A549 (cell line): ENCODE data around the gene PARP8. TPM values are rescaled to one million over a fixed set of nuclear protein-coding genes. Genes with fewer than 3 reads are reported as not detected.

Experiments
- ATAC-seq, 2 experiments: fragments of 200-7000 bp in 1 of 2; fragments of >200 bp in 1 of 2; cut with Nextera tagmentation in 1 of 2; cut with Tn5 transposase in 1 of 2; 3 replicates each; pipeline versions ENCODE4 v1.8.0 to v1.9.1; 2018 to 2020; ENCODE audit warnings: mild to moderate bottlenecking in 1 of 2, moderate library complexity in 1 of 2
- CTCF ChIA-PET: fragments of 300-600 bp; sonication (Branson Sonifier 250); formaldehyde crosslinking; extraction: SDS; loops from one replicate; lab custom pipeline; 2021; ENCODE audit warnings: antibody characterized with exemption, inconsistent platforms; lab: Yijun Ruan, JAX
- POLR2A ChIA-PET: fragments of 350-600 bp; formaldehyde crosslinking; extraction: SDS; loops from one replicate; lab custom pipeline; 2021; ENCODE audit warnings: antibody characterized with exemption, inconsistent platforms; lab: Yijun Ruan, JAX
- DNase-seq, 2 experiments: peaks; one replicate each; pipeline versions ENCODE4 v3.0.0 to v3.0.0-alpha.2; 2011 to 2016; ENCODE audit warnings: low read depth in 1 of 2, low spot score in 1 of 2
- FAIRE-seq: peaks from 2 replicates; lab custom pipeline; 2011; peaks lifted over from hg19 to GRCh38; lab: Jason Lieb, UNC
- H3K27ac ChIP-seq, 2 experiments: fragments of >200 bp; sonication (Bioruptor Twin); formaldehyde crosslinking; 3 replicates each; pipeline ENCODE4 v1.5.1; 2016 to 2017
- H3K4me1 ChIP-seq: fragments of >200 bp; sonication (Bioruptor Twin); formaldehyde crosslinking; 3 replicates; pipeline ENCODE4 v1.6.1; 2016
- H3K4me2 ChIP-seq: fragments of >200 bp; sonication (Bioruptor Twin); formaldehyde crosslinking; 3 replicates; pipeline ENCODE4 v1.6.1; 2016
- H3K4me3 ChIP-seq: fragments of >200 bp; sonication (Bioruptor Twin); formaldehyde crosslinking; 3 replicates; pipeline ENCODE4 v1.5.1; 2016
- H3K9me3 ChIP-seq: fragments of >200 bp; sonication (Bioruptor Twin); formaldehyde crosslinking; 3 replicates; pipeline ENCODE4 v1.6.1; 2016
- ATOH8 ChIP-seq: fragments of 250-450 bp; sonication (Bioruptor Pico); IDR thresholded peaks from 2 replicates; pipeline ENCODE4 v1.5.0; 2020; ENCODE audit warnings: low read depth, mild to moderate bottlenecking, moderate library complexity
- CBX8 ChIP-seq: fragments of 200-600 bp; sonication (generic); IDR thresholded peaks from 2 replicates; pipeline ENCODE4 v1.6.1; 2016
- CTCF ChIP-seq: fragments of >200 bp; sonication (Bioruptor Twin); formaldehyde crosslinking; IDR thresholded peaks from 3 replicates; pipeline ENCODE4 v1.5.1; 2016
- EHF ChIP-seq: fragments of 250-450 bp; sonication (Bioruptor Pico); IDR thresholded peaks from 2 replicates; pipeline ENCODE4 v1.5.0; 2020; ENCODE audit warnings: mild to moderate bottlenecking
- EHMT2 ChIP-seq: fragments of 200-600 bp; sonication (generic); IDR thresholded peaks from 2 replicates; pipeline ENCODE4 v1.6.1; 2016; ENCODE audit warnings: antibody characterized with exemption, low read depth, mild to moderate bottlenecking, moderate library complexity
- EP300 ChIP-seq, 2 experiments: fragments of >200 bp; sonication (Bioruptor Twin); formaldehyde crosslinking; IDR thresholded peaks; 2 replicates in 1 of 2; 3 replicates in 1 of 2; pipeline ENCODE4 v1.6.1; 2016 to 2017
- FOSB ChIP-seq: fragments of 250-450 bp; sonication (Bioruptor Pico); IDR thresholded peaks from 2 replicates; pipeline ENCODE4 v1.5.0; 2020; ENCODE audit warnings: mild to moderate bottlenecking, moderate library complexity
- FOSL2 ChIP-seq, 2 experiments: fragments of 450-650 bp in 1 of 2; fragments of >200 bp in 1 of 2; sonication (Bioruptor Twin) in 1 of 2; formaldehyde crosslinking; IDR thresholded peaks; 2 replicates each; pipeline versions ENCODE4 v1.5.0 to v1.6.1; 2016 to 2020; ENCODE audit warnings: mild to moderate bottlenecking in 1 of 2, moderate library complexity in 1 of 2
- HOXA7 ChIP-seq: fragments of 250-450 bp; sonication (Bioruptor Pico); IDR thresholded peaks from 2 replicates; pipeline ENCODE4 v1.5.0; 2020; ENCODE audit warnings: mild to moderate bottlenecking, moderate library complexity
- HOXB13 ChIP-seq: fragments of 250-450 bp; sonication (Bioruptor Pico); IDR thresholded peaks from 2 replicates; pipeline ENCODE4 v1.5.0; 2020; ENCODE audit warnings: low read depth, mild to moderate bottlenecking, moderate library complexity
- HOXB5 ChIP-seq: fragments of 250-450 bp; sonication (Bioruptor Pico); IDR thresholded peaks from 2 replicates; pipeline ENCODE4 v1.5.0; 2020; ENCODE audit warnings: mild to moderate bottlenecking, moderate library complexity
- KDM1A ChIP-seq: fragments of 200-600 bp; sonication (generic); IDR thresholded peaks from 2 replicates; pipeline ENCODE4 v1.6.1; 2016; ENCODE audit warnings: low read depth, mild to moderate bottlenecking
- KDM5A ChIP-seq: fragments of 200-600 bp; sonication (generic); IDR thresholded peaks from 2 replicates; pipeline ENCODE4 v1.6.1; 2016; ENCODE audit warnings: antibody characterized with exemption, mild to moderate bottlenecking
- NFE2L2 ChIP-seq: fragments of 150-350 bp; conservative IDR thresholded peaks from 2 replicates; pipeline ENCODE4 v1.6.1; 2014; ENCODE audit warnings: low read length
- NPAS2 ChIP-seq: fragments of 250-450 bp; sonication (Bioruptor Pico); IDR thresholded peaks from 2 replicates; pipeline ENCODE4 v1.8.0; 2022; ENCODE audit warnings: mild to moderate bottlenecking, moderate library complexity, borderline replicate concordance
- PHF8 ChIP-seq: fragments of 200-600 bp; sonication (generic); IDR thresholded peaks from 2 replicates; pipeline ENCODE4 v1.6.1; 2016; ENCODE audit warnings: low read depth, mild to moderate bottlenecking, antibody characterized with exemption, moderate library complexity, borderline replicate concordance
- POLR2AphosphoS2 ChIP-seq: conservative IDR thresholded peaks from 2 replicates; pipeline ENCODE4 v1.6.1; 2012; ENCODE audit warnings: low read length, improper control_type of control experiment, inconsistent platforms
- RCOR1 ChIP-seq: fragments of 150-350 bp; IDR thresholded peaks from 2 replicates; pipeline ENCODE4 v1.6.1; 2014; ENCODE audit warnings: antibody characterized with exemption, low read length, low read depth
- RFX5 ChIP-seq: fragments of 450-650 bp; IDR thresholded peaks from 2 replicates; pipeline ENCODE4 v1.7.1; 2014; ENCODE audit warnings: antibody characterized with exemption, mild to moderate bottlenecking, moderate library complexity
- RNF2 ChIP-seq: fragments of 200-600 bp; sonication (generic); IDR thresholded peaks from 2 replicates; pipeline ENCODE4 v1.6.1; 2016; ENCODE audit warnings: low read depth, mild to moderate bottlenecking, antibody characterized with exemption, moderate library complexity, borderline replicate concordance
- SREBF2 ChIP-seq: fragments of 450-650 bp; IDR thresholded peaks from 2 replicates; pipeline ENCODE4 v1.6.1; 2014; ENCODE audit warnings: mild to moderate bottlenecking, moderate library complexity
- TFCP2L1 ChIP-seq: fragments of 250-450 bp; sonication (Bioruptor Pico); IDR thresholded peaks from 2 replicates; pipeline ENCODE4 v1.5.0; 2021; ENCODE audit warnings: mild to moderate bottlenecking
- TP53 ChIP-seq: fragments of 250-450 bp; sonication (Bioruptor Pico); IDR thresholded peaks from 2 replicates; pipeline ENCODE4 v1.5.0; 2021; ENCODE audit warnings: mild to moderate bottlenecking, moderate library complexity
- USF2 ChIP-seq: fragments of 450-650 bp; IDR thresholded peaks from 2 replicates; pipeline ENCODE4 v1.6.1; 2014; ENCODE audit warnings: antibody characterized with exemption
- ZFP36 ChIP-seq: fragments of 450-650 bp; IDR thresholded peaks from 2 replicates; pipeline ENCODE4 v1.6.1; 2014; ENCODE audit warnings: borderline replicate concordance; ENCODE audit not compliant: partially characterized antibody
- ZNF302 ChIP-seq: fragments of 250-450 bp; sonication (Bioruptor Pico); IDR thresholded peaks from 2 replicates; pipeline ENCODE4 v1.9.0; 2021; ENCODE audit warnings: inconsistent platforms, mild to moderate bottlenecking, moderate library complexity
- ZSCAN20 ChIP-seq: fragments of 250-450 bp; sonication (Bioruptor Pico); IDR thresholded peaks from 2 replicates; pipeline ENCODE4 v1.8.0; 2022; ENCODE audit warnings: mild to moderate bottlenecking, moderate library complexity
- WGBS: methylation state at CpG from one replicate; pipeline ENCODE4 v1.1.6; 2017; ENCODE audit errors: missing lambda C conversion rate; 5-methylcytosine and 5-hydroxymethylcytosine counted together
- polyA plus RNA-seq, 4 experiments: library from polyadenylated mRNA; depleted of rRNA in 3 of 4; stranded (reverse); fragments of >200 nt; fragmentation: RNase III in 1 of 4; extraction: RNeasy Plus Mini Kit Qiagen cat#74134 plus additional on column Dnase treatment in 1 of 4; gene quantifications; 2 replicates in 3 of 4; 3 replicates in 1 of 4; pipeline ENCODE4 v1.2.3, GENCODE V29; 2011 to 2017
- TF ChIP-seq, protein P1 (sequence below): IDR thresholded peaks from 2 replicates; pipeline ENCODE4 v1.6.1; 2012

PARP8 gene
- polyA plus RNA-seq, 2 of the 4 experiments (the other 2 are of a cell fraction), result 0.01 to 0.48 TPM

DNA sequence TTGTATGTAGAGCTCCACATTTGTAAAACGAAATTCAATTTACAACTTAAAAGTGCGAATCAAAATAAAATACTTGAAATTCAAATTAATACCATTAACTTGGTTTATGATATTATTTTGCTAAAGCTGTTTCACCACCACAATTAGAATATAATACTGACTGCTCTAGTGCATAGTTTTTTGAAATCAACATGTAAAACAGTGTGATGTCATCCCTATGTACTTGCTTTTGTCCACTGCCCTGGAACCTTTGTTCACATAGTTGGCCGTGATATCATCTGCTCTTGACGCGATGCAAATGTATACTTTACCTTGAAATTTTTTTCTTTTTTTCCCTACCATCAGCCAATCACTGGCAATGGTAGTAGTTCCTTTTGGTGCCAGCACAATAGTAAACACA, 125.4 kb downstream of the PARP8 start:
- ATAC-seq, result no peak

GRCh38 chr5:50792843-50793242, 126.4 kb downstream of the PARP8 start:
- 31% methylated on average over 5 of the region's 5 CpGs for WGBS
- Histone ChIP-seq H3K4me2 (no peak overlapping the region), H3K27ac (no peak overlapping the region), H3K4me1 (no peaks in the 10 kb centered on the region), H3K4me3 (no peak overlapping the region), H3K9me3 (no peaks in the 10 kb centered on the region)
- no peak for TF ChIP-seq RNF2
- 0 out of 2 replicates have a peak, but pooled peaks have one; percentile 34 for TF ChIP-seq RFX5
- POLR2A ChIA-PET, result no interaction called here
- FAIRE-seq (no peak), ATAC-seq (no peak), DNase-seq (no peak)
- CTCF ChIA-PET, result no interaction called here

More for the DNA sequence above, 125.4 kb downstream of the PARP8 start:
- H3K4me3 ChIP-seq, result no peak overlapping the region
- 31% methylated on average over 5 of the region's 5 CpGs for WGBS
- FAIRE-seq, result no peak
- H3K27ac ChIP-seq, result no peak overlapping the region
- no peaks in the 10 kb centered on the region for H3K4me1 ChIP-seq
- POLR2A ChIA-PET, result no interaction called here
- H3K4me2 ChIP-seq, result no peak overlapping the region
- no peak for TF ChIP-seq ZFP36
- TF ChIP-seq, protein P1, sequence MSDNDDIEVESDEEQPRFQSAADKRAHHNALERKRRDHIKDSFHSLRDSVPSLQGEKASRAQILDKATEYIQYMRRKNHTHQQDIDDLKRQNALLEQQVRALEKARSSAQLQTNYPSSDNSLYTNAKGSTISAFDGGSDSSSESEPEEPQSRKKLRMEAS, result no peak
- TF ChIP-seq, all 56 proteins: peak for 0
- CTCF ChIA-PET, result no interaction called here
- no peaks in the 10 kb centered on the region for H3K9me3 ChIP-seq
- DNase-seq, result no peak

DNA sequence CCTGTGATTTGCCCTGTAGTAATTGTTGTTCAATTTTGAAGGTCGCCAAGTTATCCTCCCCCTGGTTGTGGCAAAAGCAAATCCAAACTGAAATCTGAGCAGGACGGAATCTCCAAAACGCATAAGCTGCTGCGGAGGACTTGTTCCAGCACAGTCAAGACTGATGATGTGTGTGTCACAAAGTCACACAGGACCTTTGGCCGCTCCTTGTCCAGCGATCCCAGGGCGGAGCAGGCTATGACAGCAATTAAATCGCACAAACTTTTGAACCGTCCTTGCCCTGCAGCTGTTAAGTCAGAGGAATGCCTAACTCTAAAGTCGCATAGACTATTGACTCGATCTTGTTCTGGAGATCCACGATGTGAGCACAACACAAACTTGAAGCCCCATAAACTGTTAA, 128.4 kb downstream of the PARP8 start:
- no peak overlapping the region for H3K27ac ChIP-seq
- ChIA-PET POLR2A (no interaction called here), CTCF (no interaction called here)
- H3K4me2 ChIP-seq, result no peak overlapping the region
- no peak for FAIRE-seq
- no peak overlapping the region for H3K4me3 ChIP-seq
- DNase-seq, result no peak
- 30% methylated on average over 12 of the region's 12 CpGs for WGBS
- TF ChIP-seq EP300 (IDR thresholded peaks at IDR 0.05) (no peak), CBX8 (no peak), KDM1A (no peak), SREBF2 (no peak), EHMT2 (no peak), FOSL2 (IDR thresholded peaks at IDR 0.05) (no peak), FOSL2 (CRISPR knock-in tag; IDR thresholded peaks at IDR 0.05) (no peak), ZNF302 (CRISPR knock-in tag) (no peak), NPAS2 (CRISPR knock-in tag) (no peak), ATOH8 (CRISPR knock-in tag) (no peak), ZSCAN20 (CRISPR knock-in tag) (no peak), KDM5A (no peak), RFX5 (no peak), USF2 (no peak), NFE2L2 (no peak)
- no peaks in the 10 kb centered on the region for H3K4me1 ChIP-seq
- no peak for ATAC-seq
- H3K9me3 ChIP-seq, result no peaks in the 10 kb centered on the region

- Histone ChIP-seq H3K9me3 (no peaks in the 10 kb centered on the region), H3K4me2 (no peak overlapping the region), H3K27ac (no peak overlapping the region), H3K4me3 (no peak overlapping the region), H3K4me1 (no peaks in the 10 kb centered on the region)
- WGBS, result 14% methylated on average over 2 of the region's 2 CpGs
- ChIA-PET POLR2A (no interaction called here), CTCF (interaction anchor here (0.6 kb wide), 1 partner anchor 19 kb away, joined by 3 read pairs; no protein-coding TSS in a partner anchor)
- TF ChIP-seq NPAS2 (CRISPR knock-in tag) (no peak), NFE2L2 (no peak), CTCF (no peak), FOSB (CRISPR knock-in tag) (no peak), PHF8 (no peak), RFX5 (no peak), POLR2AphosphoS2 (no peak), ZFP36 (no peak), HOXA7 (no peak), RNF2 (no peak), RCOR1 (no peak), FOSL2 (IDR thresholded peaks at IDR 0.05) (no peak), FOSL2 (CRISPR knock-in tag; IDR thresholded peaks at IDR 0.05) (no peak), EHF (CRISPR knock-in tag) (no peak), HOXB5 (CRISPR knock-in tag) (no peak), HOXB13 (no peak), TFCP2L1 (CRISPR knock-in tag) (no peak), EHMT2 (no peak), TP53 (CRISPR knock-in tag) (no peak)
- ATAC-seq (no peak), FAIRE-seq (no peak), DNase-seq (no peak)
Measured at GRCh38 chr5:50798002-50798401, 131.6 kb downstream of the PARP8 start.
